GM19238 (cell line): ENCODE data around the gene VPS11.
"Not testable (repeated sequence)": the region's sequence is repeated elsewhere in the genome, so short reads cannot be mapped to it uniquely, and the experiment has no call there.

Source experiments
- DNase-seq: peaks from one replicate; pipeline ENCODE4 v3.0.0; 2011; ENCODE audit warnings: low spot score; ENCODE audit not compliant: insufficient read length

Gene VPS11

DNA sequence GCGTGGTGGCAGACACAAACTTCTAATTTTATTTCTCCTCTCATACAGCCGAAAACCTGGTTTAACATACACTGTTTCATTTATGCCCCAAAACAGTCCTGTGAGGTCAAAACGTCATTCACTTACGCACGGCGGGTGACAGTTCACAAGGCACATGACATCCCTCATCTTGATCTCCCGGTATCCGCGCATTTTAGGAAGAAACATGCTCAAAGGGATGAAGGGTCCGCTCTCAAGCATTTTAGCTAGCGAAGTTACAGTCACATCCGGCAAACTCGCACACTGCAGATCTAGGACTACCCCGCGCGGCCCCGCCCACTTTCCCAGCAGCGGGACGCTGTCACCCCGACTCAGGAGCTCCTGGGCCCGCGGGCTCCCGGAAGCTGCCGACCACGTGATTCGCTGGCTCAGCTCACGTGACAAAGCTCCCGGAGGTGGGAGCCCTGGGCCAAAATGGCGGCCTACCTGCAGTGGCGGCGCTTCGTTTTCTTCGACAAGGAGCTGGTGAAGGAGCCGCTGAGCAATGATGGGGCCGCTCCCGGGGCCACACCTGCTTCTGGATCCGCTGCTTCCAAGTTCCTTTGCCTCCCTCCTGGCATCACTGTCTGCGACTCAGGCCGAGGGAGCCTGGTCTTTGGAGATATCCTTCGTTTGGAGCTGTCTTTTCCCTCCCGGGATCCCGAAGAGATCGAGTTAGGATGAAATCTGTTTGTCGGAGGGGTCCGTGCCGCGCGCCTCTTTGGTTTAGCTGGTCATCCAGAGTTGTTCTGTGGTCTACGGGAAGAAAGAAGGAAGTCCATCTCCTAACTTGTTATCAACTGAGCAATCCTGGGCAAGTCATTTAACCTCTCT lies at the start of gene VPS11:
TSS of gene VPS11 (plus strand) at position 448 of the 852 bp plus-strand sequence. CDS start at position 454, 6 bp downstream.
- peak; percentile 100 for DNase-seq

DNA sequence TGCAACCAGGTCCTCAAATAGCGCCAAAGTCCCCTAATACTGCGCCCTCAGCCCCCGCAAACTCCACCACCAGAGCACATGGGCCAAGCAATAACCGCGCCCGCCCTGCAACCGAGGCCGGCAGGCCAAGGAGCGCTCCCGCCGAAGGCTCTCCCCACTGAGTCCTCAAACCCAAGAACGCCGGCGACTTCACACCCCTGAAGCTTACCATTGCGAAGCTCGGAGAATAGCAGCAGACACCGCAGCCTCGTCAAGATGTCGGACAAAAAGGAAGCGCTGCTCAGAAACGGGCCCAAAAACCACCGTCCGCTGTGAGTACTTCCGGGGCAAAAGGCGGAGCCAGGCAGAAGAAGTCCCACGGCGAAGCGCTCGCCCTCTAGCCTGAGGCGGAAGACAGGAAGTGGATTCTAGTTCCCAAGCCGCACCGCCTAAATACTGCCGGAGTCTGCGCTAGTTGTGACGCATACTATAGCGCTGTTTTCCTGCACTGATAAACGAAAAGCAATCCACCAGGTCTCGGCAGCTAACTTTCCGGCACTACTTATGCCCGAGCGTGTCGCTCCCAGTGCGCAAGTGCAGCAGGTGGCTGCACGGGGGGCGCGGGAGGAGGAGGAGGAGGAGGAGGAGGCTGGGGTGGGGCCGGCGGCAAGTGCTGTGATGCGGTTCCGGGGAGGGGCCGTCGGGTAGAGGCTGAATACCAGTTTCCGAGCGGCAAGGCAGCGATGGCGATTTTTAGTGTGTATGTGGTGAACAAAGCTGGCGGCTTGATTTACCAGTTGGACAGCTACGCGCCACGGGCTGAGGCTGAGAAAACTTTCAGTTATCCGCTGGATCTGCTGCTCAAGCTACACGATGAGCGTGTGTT lies 49.3 kb upstream of the VPS11 start, which contains the start of the genes RPS25 and TRAPPC4:
TSS of gene RPS25 (minus strand) at position 270 of the 865 bp plus-strand sequence. CDS start at position 211, 59 bp downstream.
TSS of gene TRAPPC4 (plus strand) at position 693 of the 865 bp plus-strand sequence. CDS start at position 723, 30 bp downstream.
- peak; percentile 92 for DNase-seq

DNA sequence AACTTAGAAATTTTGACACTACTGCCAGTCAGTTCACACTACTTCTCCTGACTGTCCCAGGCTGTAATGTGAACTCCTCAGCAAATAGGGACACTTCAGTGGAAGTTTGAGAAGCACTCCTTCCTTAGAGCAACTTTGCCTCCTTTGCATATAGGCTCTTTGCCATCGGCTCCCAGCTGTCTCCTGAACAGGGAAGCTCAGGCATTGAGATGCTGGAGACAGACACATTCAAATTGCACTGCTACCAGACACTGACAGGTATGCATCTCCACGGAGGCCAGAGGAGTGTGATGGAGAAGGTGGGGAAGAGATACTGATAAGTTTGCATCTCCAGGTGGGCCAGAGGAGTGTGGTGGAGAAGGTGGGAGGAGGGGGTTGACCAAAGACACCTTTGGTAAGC lies 47.6 kb upstream of the VPS11 start:
- no peak for DNase-seq

DNA sequence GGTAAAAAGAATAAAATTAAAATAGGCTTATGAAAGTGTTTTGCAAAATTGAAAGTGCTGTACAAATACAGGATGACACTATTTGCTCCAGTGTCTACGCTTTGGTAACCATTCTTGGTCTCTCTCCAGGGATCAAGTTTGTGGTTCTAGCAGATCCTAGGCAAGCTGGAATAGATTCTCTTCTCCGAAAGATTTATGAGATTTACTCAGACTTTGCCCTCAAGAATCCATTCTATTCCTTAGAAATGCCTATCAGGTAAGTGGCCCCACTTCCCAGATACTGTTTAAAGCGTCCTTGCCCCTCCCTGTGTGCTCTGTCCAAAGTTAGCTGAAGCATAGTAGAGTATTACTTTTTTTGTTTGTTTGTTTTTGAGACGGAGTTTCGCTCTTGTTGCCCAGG lies 46.0 kb upstream of the VPS11 start:
- DNase-seq: no peak

DNA sequence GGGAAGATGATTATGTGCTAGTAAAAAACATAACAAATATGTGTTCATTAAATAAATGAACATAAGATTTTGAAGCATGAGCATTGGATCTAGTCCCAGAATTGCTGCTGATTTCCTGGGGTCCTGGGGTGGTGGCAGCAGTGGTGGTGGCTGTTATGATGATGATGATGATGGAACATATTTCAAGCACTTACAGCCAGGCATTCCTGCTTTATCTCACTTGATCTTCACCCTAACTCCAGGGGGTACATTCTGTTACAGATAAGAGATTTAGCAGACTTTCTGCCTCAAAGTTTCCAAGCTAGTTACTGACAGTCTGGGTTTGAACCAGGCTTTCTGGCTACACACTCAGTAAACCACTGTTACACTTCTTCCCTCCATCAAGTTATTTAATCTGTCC lies 43.9 kb upstream of the VPS11 start:
- DNase-seq: no peak

DNA sequence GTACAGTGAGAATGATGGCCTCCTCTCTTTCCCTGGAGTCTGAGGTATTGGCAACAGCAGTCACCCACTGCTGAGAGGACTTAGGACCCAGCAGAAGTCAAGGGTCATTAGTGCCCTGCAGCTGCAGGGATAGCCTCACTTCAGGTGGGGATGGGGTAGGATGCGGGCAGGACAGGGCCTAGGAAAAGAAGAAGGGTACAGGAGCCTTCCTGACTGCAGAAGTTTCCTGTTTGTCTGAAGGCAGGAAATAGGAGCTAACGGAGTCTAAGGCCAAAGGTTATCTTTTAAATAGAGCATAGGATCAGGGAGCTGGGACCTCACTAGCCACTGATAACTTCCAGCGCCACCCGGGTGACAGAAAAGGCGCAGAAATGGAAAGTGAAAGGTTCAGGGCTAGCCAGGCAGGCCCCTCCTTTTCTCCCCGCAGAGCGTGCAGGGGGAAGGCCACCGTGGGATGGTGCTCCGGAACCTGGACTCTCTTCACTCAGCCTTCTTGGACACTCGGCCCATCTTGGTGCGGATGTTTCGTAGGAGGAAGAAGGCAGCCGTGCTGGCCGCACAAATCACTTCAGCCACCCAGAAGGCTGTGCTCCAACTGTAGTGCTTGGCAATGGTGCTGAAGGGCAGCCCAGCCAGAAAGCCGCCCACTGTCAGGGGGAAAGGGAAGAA lies 43.1 kb upstream of the VPS11 start:
- DNase-seq: no peak

DNA sequence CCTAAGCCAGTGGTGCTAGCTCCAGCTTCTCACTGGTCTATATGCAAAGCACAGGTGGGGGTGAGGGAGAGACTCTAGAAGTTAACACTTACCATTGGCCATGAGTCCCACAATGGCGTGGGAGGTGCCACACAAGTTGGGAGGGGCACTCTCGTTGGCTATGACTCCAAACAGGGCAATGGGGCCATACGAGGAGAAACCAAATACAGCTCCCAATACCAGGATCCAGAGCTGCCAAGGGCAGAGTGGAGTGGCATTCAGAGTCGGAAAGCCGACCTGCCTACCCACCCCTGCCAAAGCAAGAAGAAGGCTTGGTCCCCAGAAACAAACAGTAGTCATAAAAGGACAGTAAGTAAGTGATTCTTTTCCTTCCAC lies 42.5 kb upstream of the VPS11 start:
- DNase-seq: no peak

DNA sequence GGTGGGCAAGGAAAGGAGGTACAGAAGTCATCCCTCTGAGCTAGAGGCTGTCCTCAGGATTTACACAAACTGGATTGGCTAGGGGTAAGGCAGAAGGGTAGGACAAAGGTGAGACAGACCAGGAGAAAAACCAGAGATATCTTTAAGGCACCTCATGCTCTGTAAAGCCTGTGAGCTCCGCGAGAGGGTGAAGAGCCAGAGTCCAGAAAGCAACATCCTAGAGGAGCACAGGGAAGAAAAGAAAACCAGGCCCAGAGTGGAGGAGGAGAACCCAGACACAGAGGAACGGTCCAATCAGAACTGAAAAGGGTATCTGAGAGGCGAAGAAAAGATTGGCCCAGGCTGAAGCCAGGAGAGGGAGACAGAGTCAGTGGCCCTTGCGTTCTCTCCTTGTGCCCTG lies 42.1 kb upstream of the VPS11 start:
- no peak for DNase-seq

DNA sequence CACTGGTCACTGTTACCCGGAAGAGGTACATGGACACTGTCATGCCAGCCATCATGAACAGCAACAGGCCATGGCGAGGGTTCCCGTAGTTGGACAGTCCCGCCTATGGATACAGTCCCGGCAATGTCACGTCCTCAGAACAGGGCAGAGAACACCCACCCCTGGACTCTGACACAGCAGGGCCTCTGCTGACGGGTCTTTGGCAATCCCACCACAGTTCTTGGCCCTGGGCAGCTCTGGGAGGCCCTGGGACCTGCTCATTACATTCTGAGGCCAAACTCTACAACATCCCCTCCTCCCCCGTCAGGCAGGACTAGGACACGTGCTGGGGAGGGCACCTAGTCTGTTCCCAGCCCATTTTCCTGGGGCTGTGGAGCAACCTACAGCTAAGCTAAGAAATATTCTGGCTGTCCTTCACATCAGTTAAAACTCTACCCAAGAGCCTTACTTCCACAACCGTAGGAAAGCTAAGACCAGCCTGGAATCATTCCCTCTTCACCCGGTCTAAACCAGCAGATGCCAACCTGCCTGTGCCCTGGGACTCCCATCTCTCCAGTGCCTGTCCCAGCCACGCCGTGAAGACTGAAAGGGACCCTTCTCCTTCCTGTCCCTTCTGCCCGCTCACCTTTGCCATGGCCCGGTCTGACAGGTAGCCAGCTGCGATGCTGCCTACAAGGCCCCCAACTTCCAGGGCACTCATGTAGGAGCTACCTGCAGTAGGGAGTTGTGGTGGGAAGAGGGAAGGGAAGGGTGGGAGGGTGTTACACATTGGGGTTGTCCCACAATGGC lies 41.4 kb upstream of the VPS11 start:
- no peak for DNase-seq

DNA sequence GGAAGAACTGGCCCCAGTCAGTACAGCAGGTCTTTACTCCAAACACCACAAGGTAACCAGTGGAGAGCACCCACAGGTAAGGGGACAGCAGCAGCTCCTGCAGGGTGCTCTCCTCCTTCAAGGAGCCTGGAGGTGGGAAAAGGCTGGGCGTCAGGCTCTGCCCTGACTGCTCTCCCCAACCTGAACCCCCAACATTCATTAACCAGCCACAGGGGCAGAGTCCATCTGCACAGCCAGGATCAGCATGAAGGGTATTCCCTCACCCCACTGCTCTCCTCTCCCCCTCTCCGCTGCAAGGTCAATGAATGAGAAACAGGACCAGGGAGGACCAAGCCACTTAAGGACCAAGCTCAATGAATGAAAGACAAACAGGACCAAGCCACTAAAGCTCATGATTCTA lies 40.6 kb upstream of the VPS11 start:
- DNase-seq: no peak

DNA sequence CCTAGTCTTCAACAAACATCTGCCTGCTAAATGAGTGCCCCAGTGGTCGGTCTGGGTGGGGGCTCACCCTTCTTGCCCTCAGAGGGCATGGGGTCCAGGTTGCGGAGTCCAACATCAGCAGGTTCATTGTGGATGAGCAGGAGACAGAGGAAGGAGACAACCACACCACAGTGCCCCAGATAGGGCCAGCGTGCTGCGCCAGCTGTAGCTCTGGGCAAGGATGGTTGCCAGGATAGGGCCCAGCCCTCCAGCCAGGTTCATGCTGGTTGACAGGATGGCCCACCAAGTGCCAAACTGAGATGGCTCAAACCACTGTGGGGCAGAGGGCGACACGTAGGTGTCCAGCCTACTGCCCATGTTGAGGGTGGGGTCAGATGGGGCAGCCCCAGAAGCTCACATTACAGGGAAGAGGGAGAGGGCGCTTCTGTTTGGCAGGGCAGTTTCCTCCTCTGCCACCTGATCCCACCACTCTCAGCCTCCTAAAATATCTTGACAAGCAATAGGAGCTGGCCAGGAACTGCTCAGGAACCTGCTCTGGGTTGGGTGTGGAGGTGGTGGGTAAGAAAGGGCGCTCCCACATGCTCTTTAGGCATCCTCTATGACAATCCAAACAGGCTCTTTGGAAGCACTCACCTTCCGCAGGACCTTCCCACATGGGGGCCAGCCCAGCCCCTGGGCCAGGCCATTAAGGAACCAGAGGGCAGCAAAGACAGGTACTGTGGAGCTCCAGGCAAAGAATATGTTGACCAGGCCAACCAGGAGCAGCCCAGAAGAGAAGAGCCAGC lies 39.9 kb upstream of the VPS11 start:
- no peak for DNase-seq

DNA sequence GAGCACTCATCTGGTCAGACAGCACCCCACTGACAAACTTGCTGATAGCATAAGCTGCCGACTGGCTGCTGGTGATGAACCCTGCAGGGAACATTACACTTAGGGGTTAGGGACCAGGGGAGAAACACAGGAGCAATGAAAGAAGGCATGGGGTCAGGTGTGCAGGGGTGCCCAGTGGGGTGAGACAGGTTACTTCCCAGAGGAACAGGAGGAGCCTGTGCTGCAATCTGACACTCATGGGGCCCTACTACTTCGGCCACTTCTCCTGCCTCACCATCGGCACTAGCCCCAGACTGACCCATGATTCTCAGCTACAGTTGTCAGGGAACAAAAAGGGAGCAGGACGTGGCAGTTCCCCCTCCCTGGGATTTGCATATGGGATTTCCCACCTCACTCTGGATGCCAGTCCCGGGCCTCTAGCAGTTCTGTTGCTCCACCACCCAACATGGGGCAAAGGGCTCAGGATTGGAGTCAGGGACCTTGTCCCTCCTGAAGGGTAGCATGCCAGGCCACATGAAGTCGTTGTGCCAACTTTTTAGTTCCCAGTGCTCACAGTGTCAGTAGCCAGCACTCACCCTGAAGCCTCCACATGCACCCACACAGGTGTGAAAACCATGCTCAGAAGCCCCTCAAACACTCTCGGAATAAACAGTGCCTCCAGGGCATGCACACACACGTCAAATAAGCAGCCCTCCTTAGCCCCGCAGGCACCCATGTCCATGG lies 39.1 kb upstream of the VPS11 start:
- DNase-seq: no peak

DNA sequence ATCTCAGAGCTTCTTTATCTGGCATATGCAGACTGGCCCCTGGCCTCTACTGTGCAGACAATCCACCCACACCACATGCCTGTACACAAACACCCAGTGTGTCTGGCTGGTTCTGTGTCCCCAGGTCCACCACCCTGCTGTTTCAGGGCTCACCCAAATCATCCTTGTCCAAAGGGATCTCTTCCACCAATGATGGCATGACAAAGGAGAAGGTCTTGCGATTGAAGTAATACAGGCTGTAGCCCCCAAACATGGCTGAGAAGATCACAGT lies 38.6 kb upstream of the VPS11 start:
- DNase-seq: no peak

DNA sequence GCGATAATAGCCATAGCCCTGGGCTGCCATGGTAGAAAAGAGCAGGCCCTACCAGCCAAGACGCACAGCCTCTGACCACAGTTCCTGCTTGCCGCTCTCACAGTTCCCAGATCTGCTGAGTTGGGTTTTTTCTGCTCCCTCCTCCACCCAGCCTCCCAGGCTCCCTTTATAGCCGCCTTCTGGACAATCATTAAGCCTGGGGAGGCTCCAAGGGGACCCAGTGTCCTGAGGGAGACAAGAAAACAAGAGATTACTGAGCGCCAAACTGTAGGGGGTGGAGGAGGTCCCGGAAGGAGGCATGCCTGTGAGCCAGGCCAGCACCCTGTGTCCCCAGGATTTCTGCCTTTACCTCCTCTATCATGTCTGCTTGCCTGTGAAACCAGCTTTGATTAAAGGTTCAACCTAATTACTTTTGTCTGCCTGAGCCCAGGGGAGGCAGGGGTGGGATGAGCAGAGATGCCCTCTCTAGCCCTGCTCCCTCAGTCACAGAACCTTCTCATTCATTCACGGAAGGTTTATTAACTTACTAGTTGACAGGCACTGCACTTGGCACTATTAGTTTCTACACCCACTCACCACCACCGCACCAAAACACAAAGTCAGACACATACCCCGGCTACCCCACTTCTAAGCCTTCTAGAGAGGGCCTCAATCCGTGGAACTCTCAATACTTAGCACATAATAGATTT lies 38.1 kb upstream of the VPS11 start:
- no peak for DNase-seq

DNA sequence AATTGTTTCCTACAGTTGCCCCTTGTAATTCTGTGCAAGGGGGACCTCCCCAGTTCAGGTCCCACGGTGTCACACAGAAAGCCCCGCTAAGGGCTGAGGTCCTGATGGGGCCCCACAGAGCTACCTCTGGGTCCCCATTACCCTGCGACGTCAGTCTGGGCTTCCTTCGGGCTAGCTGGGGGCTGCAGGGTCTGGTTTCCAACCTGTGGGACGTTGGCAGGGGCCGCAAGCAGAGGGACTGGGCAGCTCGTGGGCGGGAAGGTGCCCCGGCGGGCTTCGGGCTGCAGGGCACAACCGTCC lies 37.6 kb upstream of the VPS11 start:
- DNase-seq: no peak

DNA sequence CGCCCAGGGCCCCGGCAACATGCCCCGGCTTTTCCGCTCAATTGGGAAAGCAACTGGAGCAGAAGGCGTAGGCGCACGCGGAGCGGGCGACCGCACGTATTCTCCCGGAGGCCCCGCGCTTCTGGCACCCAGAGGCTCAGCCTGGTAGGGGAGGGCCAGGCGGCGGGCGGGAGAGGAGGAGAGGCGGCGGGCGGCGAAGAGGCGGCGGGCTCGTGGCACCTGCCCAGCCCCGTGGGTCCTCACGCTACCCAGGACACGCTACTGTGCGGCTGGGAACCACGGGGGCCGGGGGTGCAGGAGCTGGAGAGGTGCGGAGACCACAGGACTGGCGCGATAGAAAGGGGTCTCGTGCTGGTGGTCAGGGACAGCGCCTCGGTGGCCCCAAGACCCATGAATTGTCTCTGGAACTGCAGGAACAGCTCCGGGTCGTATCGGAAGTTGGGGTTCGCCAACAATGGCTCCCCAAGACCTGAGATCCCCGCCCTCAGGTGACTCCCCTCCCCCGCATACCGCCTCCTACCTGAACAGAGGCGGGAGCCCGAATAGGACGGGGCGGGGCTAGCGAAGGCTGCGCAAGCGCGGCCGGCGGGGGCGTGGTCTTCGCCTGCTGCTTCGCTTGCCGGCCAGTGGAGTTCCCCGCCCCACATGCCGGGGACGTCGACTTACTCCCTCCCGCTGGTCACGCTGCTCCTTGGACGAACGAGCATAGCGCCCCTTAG lies 37.1 kb upstream of the VPS11 start, which contains the start of gene SLC37A4:
TSS of gene SLC37A4 (minus strand) at position 549 of the 719 bp plus-strand sequence.
- peak; percentile 95 for DNase-seq

DNA sequence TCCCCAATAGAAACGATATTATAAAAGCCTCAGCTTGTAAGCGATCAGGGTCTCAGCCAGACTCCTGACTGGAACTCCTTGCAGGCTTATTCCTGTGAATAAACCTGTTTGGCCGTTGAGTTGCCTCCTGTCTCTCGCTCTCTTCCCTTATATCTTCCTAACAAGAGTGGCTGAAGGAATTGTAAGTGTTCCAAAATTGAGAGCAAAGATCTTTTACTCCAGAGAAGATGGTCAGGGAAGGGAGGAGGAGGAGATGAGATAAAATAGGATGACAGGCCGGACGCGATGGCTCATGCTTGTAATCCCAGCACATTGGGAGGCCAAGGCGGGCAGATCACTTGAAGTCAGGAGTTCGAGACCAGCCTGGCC lies 35.7 kb upstream of the VPS11 start:
- no peak for DNase-seq

DNA sequence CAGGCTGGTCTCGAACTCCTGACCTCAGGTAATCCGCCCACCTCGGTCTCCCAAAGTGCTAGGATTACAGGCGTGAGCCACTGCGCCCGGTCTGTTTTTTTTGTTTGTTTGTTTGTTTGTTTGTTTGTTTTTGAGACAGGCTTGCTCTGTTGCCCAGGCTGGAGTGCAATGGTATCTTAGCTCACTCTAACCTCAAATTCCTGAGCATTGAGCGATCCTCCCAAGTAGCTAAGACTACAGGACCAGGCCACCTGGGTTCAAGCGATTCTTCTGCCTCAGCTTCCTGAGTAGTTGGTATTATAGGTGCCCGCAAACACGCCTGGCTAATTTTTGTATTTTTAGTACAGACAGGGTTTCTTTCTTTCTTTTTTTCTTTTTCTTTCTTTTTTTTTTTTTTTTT lies 34.2 kb upstream of the VPS11 start:
- DNase-seq: not testable (repeated sequence)

DNA sequence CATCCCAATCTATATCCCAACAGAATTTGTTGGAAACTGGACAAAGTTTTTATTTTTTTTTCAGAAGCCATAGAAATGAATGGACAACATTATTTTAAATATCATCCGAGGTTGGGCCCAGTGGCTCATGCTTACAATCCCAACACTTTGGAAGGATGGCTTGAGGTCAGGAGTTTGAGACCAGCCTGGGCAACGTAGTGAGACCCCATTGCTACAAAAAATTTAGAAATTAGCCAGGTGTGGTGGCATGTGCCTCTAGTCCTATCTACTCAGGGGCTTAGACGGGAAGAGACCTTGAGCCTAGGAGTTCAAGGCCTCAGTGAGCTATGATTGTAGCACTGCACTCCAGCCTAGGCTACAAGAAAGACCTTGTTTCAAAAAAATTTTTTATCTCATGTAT lies 32.8 kb upstream of the VPS11 start:
- DNase-seq: no peak
